Epithelial cell of esophagus (primary cell): Measurements from ENCODE around the gene KRT80.
A peak's percentile ranks its signal among the peaks of the same experiment; 100 is the strongest.

Experiments used
- DNase-seq: peaks from one replicate; pipeline ENCODE4 v3.0.0; 2010; ENCODE audit warnings: low read depth
- H3K4me3 ChIP-seq: 2 replicates; pipeline ENCODE4 v1.5.1; 2011; ENCODE audit warnings: mild to moderate bottlenecking, low read length, control low read depth
- TF ChIP-seq, protein P1 (sequence below): IDR thresholded peaks from 2 replicates; pipeline ENCODE4 v1.5.1; 2011; ENCODE audit warnings: low read depth, mild to moderate bottlenecking, low read length, control low read depth, inconsistent platforms; ENCODE audit not compliant: insufficient read depth; ENCODE audit errors: missing control alignments

Gene KRT80

DNA sequence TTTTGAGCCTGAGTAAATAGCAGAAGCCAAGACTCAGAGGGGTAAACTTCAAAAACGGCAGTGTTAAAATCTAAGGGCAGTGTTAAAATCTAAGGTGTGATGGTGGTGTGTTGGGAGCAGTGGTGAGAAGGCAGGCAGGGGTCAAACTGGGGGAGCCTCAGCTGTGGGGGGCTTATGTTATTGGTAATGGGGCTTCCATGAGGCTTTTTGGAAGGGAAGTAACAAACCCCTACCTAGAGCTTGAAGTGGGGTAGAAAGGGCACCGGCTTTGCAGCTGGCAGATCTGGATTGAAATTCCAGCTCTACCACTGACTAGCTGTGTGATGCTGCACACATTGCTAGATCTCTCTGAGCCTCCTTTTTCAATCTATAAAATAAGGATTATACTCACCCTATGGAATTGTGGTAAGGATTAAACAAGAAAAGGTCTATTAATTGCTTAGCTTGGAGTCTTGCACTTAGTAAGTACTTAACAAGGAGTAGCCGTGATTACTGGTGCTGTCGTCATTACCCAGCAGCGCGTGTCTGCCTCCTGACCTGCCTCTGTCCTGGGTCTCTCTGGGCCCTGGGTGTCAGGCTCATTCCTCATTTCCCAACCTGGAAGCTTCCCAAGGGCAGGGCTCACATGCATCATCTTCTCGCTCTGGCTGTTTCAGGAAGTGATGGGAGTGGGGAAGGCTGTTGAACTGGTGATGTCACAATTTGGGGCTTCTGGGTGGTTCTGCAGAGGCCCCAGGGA lies 18.5 kb upstream of the KRT80 start:
- no peak overlapping the region for H3K4me3 ChIP-seq
- TF ChIP-seq, protein P1, sequence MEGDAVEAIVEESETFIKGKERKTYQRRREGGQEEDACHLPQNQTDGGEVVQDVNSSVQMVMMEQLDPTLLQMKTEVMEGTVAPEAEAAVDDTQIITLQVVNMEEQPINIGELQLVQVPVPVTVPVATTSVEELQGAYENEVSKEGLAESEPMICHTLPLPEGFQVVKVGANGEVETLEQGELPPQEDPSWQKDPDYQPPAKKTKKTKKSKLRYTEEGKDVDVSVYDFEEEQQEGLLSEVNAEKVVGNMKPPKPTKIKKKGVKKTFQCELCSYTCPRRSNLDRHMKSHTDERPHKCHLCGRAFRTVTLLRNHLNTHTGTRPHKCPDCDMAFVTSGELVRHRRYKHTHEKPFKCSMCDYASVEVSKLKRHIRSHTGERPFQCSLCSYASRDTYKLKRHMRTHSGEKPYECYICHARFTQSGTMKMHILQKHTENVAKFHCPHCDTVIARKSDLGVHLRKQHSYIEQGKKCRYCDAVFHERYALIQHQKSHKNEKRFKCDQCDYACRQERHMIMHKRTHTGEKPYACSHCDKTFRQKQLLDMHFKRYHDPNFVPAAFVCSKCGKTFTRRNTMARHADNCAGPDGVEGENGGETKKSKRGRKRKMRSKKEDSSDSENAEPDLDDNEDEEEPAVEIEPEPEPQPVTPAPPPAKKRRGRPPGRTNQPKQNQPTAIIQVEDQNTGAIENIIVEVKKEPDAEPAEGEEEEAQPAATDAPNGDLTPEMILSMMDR, result no peak
- DNase-seq, result peak; percentile 92

DNA sequence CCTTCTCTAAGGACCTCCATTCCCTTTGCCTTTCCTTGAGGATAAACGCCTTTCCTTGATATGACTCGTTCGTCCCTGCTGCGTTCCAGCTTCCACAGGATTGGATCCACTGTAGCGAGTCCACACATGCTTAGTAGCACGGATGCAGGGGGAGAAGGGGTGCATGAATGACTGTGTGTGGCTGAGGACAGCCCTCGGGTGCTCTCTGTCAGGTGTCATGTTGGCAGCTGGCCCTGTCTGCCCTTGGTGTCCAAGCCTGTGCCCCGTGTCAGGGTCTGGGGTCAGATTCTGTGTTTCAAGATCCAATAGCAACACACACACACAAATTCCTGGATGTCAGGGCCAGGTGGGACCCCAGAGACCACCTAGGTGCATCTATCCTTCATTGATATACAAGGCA lies 17.5 kb upstream of the KRT80 start:
- TF ChIP-seq, protein P1, result no peak
- DNase-seq, result peak; percentile 82
- H3K4me3 ChIP-seq, result no peak overlapping the region

DNA sequence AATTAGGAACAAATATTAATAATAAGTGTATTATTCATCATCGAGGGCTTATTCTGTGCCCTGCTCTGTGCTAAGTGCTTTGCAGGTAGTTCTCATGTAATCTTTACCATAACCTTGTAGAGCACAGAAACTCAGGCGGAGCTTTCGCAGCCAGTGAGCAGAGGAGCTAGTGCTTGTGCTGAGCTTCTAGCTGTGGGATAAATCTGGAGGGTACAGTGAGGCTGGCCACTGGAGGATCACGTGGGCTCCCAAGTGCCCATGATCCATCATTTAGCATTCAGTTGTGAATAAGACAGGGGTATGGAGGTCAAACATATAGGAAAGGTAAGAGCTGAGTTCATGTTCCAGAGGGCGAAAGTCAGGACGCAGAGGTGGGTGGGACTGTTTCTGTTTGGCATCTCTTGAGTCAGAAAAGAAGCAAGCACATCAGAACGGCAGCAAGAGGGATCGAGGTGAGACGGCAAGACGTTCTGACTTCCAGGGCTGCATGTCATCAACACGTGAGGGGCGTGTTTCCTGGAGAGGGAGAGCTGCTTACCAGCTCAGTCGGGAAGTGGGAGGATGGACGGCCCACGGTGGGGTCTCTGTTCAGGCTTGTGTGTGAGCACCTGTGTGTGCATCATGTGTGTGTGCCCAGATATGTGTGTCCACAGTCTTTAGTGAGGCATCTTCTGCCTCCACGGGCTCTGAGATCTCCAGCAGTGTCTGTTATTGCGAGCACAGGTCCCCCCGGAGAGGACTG lies 16.8 kb upstream of the KRT80 start:
- TF ChIP-seq, protein P1, result no peak
- peak; percentile 70 for DNase-seq
- H3K4me3 ChIP-seq, result no peak overlapping the region

DNA sequence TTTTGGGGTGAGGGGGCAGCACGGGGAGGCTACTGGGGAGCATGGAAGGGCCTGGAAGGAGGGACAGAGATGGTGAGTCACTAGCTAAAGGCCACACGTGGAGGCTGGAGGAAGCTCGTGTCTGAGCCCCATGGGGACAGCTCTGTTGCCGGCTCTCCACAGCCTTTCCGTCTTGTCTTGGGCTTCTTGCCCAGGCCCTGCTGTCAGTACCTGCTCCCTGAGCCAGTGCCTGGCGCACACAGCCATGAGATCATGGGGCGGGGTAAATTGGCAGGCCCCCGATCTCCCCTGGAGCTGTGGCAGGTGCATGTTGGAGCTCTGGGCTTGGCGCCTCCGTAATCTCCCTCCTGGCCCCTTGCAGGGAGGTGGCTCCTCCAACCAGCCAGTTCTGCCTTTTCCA lies 16.1 kb upstream of the KRT80 start:
- no peak overlapping the region for H3K4me3 ChIP-seq
- DNase-seq, result peak; percentile 82
- TF ChIP-seq, protein P1, result no peak

DNA sequence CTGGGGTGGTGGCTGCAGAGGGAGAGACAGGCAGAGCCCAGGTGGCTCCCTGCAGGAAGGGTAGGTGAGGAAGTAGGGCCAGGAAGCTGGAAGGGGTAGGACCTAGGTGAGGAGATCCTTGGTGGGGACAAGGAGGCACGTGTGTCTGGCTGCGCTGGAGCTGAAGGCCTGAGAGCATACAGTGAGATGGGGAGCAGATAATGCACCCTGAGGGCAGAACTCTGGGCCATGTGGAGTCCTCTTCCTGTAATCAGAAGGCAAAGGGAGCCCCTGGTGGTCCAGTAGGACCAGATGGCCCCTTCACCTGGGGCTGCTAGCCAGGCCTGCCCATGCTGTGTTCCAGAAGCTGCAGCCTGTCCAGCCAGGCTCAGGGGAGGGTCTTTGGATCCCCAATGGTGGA lies 15.3 kb upstream of the KRT80 start:
- TF ChIP-seq, protein P1, result no peak
- no peak for DNase-seq
- no peak overlapping the region for H3K4me3 ChIP-seq

DNA sequence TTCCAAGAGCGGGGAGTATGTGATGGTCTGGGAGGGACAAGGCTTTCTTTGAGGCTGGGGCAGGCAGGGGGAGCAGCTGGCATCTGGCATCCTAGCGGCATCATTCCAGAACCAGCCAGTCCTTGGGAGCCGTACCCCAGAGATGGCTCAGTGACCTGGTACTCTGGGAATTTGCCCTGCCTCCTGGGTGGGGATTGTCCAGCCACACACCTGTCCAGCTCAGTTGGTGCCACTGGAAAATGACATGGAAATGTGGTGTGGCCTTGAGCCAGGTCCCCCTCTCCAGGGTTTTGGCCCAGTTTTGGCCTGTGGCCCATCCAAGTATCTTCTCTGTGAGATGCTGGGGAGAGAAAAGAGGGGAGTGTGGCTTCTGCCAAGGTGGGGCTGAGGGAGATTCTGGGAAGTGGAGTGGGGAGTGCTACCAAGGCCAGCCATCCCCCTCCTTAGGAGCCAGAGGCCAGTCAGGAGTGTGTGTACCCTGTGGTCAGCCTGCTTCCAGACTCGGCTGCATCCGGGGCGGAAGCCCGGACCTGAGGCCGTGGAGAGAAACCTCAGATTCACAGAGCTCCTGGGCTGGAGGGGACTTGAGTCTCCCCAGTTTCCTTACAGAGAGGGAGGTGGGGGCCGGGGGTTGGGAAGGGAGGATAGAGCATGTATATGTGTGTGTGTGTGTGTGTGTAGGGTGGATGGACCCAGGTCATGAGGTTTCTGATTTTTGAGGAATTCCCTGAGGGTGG lies 14.7 kb upstream of the KRT80 start:
- TF ChIP-seq, protein P1, result no peak
- no peak overlapping the region for H3K4me3 ChIP-seq
- no peak for DNase-seq
